ENCODE measurements around the gene CD22. TPM values are rescaled to one million over a fixed set of nuclear protein-coding genes. Genes with fewer than 3 reads are reported as not detected.

Gene CD22
- total RNA-seq, 1 donor from 2014 or later: 56.3 TPM

GRCh38 chr19:35311901-35312665, 16.9 kb upstream of the CD22 start:
- Mint-ChIP-seq H3K27ac (peak overlapping the region; percentile 98), H3K27me3 (ENCODE audit: low read depth) (no peaks in the 10 kb centered on the region), H3K36me3 (no peaks in the 10 kb centered on the region), H3K4me3 (peak overlapping the region; percentile 39), H3K9me3 (no peaks in the 10 kb centered on the region), H3K4me1 (peaks cover 71% of the 10 kb centered on the region)
- no peak for DNase-seq (ENCODE audit: low spot score in 2 of 2, unreplicated experiment in 2 of 2)
- TF ChIP-seq CTCF (IDR thresholded peaks at IDR 0.05; ENCODE audit: unreplicated experiment): no peak

GRCh38 chr19:35313587-35313986, 15.4 kb upstream of the CD22 start:
- Mint-ChIP-seq H3K4me1 (peaks cover 65% of the 10 kb centered on the region), H3K27ac (peak overlapping the region; percentile 82), H3K27me3 (ENCODE audit: low read depth) (no peaks in the 10 kb centered on the region), H3K9me3 (no peaks in the 10 kb centered on the region), H3K4me3 (no peak overlapping the region), H3K36me3 (no peaks in the 10 kb centered on the region)
- TF ChIP-seq CTCF (IDR thresholded peaks at IDR 0.05; ENCODE audit: unreplicated experiment): no peak
- DNase-seq (ENCODE audit: low spot score in 2 of 2, unreplicated experiment in 2 of 2): no peak

- no peak for DNase-seq (ENCODE audit: low spot score in 2 of 2, unreplicated experiment in 2 of 2)
- peaks cover 64% of the 10 kb centered on the region for H3K4me1 Mint-ChIP-seq
- H3K27me3 Mint-ChIP-seq (ENCODE audit: low read depth): no peaks in the 10 kb centered on the region
- TF ChIP-seq CTCF (IDR thresholded peaks at IDR 0.05; ENCODE audit: unreplicated experiment): no peak
- no peaks in the 10 kb centered on the region for H3K9me3 Mint-ChIP-seq
- no peak overlapping the region for H3K27ac Mint-ChIP-seq
- no peaks in the 10 kb centered on the region for H3K36me3 Mint-ChIP-seq
- H3K4me3 Mint-ChIP-seq: no peak overlapping the region
These were observed 15.0 kb upstream of the CD22 start for GRCh38 chr19:35314031-35314430.

- Mint-ChIP-seq H3K27me3 (ENCODE audit: low read depth) (no peaks in the 10 kb centered on the region), H3K4me3 (no peak overlapping the region), H3K27ac (no peak overlapping the region), H3K36me3 (no peaks in the 10 kb centered on the region), H3K4me1 (peaks cover 58% of the 10 kb centered on the region), H3K9me3 (no peaks in the 10 kb centered on the region)
- TF ChIP-seq CTCF (IDR thresholded peaks at IDR 0.05; ENCODE audit: unreplicated experiment): no peak
- DNase-seq (ENCODE audit: low spot score in 2 of 2, unreplicated experiment in 2 of 2): no peak
These were observed 14.0 kb upstream of the CD22 start for GRCh38 chr19:35314858-35315470.

GRCh38 chr19:35315883-35316282, 13.1 kb upstream of the CD22 start:
- H3K27me3 Mint-ChIP-seq (ENCODE audit: low read depth): no peaks in the 10 kb centered on the region
- DNase-seq (ENCODE audit: low spot score in 2 of 2, unreplicated experiment in 2 of 2): no peak

More at GRCh38 chr19:35315883-35316282, 13.1 kb upstream of the CD22 start:
- Mint-ChIP-seq H3K9me3 (no peaks in the 10 kb centered on the region), H3K4me3 (no peak overlapping the region), H3K4me1 (peaks cover 52% of the 10 kb centered on the region), H3K27ac (peak overlapping the region; percentile 43), H3K36me3 (no peaks in the 10 kb centered on the region)
- TF ChIP-seq CTCF (IDR thresholded peaks at IDR 0.05; ENCODE audit: unreplicated experiment): no peak

Measured in mesothelial cell of epicardium (in vitro differentiated cells).